ENCODE data around the gene HRCT1.
A peak's percentile ranks its signal among the peaks of the same experiment; 100 is the strongest.
"Not testable (repeated sequence)": the region's sequence is repeated elsewhere in the genome, so short reads cannot be mapped to it uniquely, and the experiment has no call there.

Gene HRCT1

DNA sequence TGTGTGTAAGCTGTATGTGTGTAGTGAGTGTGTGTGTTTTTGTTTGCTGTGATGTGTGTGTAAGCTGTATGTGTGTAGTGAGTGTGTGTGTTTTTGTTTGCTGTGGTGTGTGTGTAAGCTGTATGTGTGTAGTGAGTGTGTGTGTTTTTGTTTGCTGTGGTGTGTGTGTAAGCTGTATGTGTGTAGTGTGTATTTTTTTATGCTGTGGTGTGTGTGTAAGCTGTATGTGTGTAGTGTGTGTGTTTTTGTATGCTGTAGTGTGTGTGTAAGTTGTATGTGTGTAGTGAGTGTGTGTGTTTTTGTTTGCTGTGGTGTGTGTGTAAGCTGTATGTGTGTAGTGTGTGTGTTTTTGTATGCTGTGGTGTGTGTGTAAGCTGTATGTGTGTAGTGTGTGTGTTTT, 7.4 kb downstream of the HRCT1 start:
- H3K27ac ChIP-seq, H3K4me3 ChIP-seq: not testable (repeated sequence)

DNA sequence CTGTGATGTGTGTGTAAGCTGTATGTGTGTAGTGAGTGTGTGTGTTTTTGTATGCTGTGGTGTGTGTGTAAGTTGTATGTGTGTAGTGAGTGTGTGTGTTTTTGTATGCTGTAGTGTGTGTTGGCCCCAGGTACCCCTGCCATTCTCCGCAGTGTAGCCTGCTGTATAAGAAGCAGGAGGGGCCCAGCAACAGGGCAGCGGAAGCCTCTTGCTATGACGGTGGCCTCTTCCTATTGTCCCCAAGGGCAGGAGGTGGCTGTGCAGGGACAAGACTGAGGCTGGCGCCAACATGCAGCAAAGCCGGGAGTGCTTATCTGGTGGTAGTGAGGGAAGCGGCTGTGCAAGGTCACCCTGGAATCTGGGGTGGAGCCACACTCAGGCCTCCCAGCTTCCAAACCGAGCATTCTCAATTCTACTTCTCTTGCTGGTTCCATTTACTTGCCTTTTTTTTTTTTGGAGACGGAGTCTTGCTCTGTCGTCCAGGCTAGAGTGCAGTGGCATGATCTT, 8.4 kb downstream of the HRCT1 start:
- no peak overlapping the region for H3K4me3 ChIP-seq
- H3K27ac ChIP-seq: peak overlapping the region in 7 of 21 experiments; percentile 1 to 76 (median 46)

DNA sequence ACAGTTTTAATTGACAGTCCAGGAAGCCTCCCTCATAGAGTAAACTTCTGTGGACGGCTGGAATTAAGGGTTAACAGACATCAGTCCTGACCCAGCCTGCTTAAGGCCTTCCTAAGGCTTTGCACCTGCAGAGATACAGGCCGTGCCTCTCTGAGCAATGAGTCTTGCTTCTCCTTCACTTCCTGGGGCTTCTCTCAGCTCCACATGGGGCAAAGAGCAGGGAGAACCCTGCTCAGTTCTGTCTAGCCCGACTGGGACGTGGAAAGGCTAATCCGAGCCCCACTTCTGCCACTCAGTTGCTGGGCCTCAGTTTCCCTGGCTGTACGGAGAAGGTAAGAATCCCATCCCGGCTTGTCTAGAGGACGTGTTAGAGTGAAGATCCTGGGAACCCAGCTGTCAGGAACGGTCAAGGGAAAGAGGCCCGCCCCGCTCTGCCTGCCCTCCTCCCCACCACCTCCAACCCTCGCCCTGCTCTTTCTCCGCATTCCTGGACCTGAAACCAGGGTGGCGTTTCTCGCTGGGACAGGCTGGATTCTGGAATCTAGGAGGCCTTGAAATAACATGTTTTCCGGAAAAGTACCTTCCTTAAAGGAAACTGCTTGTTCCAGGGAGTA, 9.8 kb downstream of the HRCT1 start:
- no peak overlapping the region for H3K4me3 ChIP-seq
- H3K27ac ChIP-seq: peak overlapping the region in 5 of 21 experiments; percentile 31 to 76 (median 52)

DNA sequence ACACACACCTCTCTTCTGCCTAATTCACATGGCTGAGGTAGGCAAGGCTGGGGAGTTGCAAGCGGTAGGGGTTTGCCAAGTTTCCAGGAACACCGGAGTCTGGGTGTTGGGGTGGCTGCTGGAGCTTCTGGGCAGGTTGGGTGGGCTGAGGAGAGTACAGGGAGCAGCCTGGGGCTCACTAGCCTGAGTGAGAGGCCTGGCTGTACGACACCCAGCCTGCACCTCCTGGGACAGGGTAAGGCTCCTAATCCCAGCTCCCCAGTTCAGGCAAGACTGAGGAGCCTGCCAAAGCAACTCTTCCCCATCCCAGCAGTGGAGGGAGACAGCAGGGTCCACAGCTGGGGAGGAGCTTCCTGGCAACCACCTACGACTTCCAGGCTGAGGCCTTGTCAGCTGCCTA, 11.3 kb downstream of the HRCT1 start:
- no peak overlapping the region for H3K4me3 ChIP-seq
- peak overlapping the region in 9 of 21 experiments; percentile 14 to 76 (median 36) for H3K27ac ChIP-seq

DNA sequence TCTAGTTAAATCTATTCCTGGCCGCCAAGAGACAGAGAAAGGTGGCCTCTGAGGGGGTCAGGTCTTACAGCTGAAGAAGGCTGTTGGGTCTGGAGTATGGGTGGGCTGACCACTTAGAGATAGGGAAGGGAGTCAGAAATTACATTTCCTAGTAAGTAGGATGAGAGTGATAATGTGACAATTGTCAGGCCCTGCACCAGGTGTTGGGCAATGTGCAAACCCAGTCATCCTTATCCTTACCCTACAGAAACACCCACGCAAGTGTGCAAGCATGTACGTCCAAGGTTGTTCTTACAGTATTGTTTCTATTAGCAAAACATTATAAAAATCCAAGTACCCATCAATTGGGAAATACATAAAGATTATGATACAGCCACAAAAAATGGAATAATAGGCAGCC, 12.8 kb downstream of the HRCT1 start:
- H3K27ac ChIP-seq: peak overlapping the region in 5 of 21 experiments; percentile 16 to 76 (median 46)
- no peak overlapping the region for H3K4me3 ChIP-seq

DNA sequence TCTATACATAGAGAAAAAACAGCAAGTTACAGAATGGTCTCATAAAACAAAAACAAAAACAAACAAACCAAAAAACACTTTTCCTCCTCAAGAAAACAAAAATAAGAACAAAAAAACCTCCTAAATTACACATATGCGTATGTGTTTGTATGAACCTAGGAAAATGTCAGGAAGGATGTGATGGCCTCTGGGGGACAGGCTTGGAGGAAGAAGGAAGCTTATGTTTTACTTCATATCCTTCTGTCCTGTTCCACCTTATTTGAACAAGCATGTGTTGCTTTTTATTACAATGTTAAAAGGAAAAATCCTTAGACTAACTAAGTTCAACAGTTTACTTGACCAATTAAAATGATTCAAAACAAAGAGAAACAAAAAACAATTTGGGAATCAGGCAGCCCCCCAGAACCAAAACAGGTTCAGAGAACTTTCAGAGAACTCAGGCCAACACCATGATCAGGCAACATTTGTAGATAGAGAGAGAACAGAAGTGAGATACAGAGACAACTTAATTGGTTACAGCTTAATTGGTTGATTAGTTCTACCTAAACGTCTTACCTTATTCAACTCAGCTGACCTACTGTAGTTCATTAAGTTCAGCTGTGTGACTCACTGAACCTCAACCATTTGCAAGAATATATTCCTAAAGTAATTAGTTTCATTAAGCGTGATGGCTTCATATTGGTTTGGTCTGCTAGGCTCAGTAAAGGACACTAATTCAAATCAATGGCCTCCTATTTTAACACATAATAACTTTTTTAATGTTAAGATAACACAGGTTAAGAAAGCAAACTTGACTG, 13.4 kb downstream of the HRCT1 start:
- Histone ChIP-seq H3K4me3 (no peak overlapping the region), H3K27ac (peak overlapping the region in 8 of 21 experiments; percentile 2 to 77 (median 40))

DNA sequence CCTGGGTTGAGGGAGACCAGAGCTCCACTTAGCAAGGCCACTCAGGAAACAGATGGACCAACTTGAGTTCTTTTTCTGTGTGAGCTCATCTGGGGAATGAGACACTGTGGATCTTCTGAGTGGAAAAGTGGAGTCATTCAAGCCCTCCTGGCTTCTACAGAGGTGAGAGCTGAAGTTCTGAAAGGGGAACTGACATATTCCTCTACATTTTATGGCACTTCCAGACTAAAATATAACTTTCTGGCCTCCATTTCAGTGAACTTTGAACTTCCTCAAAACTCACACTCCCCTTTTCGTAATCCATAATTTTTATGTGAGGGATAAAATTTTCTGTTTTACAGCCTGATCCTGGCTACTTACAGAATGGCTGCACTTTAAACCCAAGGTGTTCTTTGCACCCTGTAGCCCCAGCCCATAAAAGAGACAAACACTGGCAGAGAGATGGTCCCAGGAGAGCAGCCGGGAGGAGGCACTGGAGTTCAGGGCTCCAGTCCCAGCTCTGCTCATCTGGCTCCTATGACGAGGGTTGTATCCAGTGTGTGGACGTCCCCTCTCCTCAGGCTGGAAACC, 14.1 kb downstream of the HRCT1 start:
- Histone ChIP-seq H3K27ac (peak overlapping the region in 8 of 21 experiments; percentile 2 to 77 (median 40)), H3K4me3 (no peak overlapping the region)

DNA sequence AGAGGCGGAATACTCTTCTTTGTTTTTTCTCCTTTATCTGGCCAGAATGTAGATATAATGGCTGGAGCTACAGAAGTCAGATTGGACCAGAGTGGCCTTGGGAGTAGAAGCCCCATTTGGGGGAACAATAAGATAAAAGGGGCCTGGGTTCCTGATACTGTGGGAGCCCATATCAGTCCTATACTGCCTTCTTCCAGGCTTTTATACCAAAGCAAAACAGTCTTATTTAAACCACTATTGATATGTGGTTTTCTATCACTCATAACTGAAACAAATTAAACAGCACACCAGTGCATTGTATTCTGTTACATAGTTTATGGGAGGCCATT, 17.6 kb downstream of the HRCT1 start:
- peak overlapping the region in 14 of 21 experiments; percentile 0 to 75 (median 52) for H3K27ac ChIP-seq
- H3K4me3 ChIP-seq: no peak overlapping the region

DNA sequence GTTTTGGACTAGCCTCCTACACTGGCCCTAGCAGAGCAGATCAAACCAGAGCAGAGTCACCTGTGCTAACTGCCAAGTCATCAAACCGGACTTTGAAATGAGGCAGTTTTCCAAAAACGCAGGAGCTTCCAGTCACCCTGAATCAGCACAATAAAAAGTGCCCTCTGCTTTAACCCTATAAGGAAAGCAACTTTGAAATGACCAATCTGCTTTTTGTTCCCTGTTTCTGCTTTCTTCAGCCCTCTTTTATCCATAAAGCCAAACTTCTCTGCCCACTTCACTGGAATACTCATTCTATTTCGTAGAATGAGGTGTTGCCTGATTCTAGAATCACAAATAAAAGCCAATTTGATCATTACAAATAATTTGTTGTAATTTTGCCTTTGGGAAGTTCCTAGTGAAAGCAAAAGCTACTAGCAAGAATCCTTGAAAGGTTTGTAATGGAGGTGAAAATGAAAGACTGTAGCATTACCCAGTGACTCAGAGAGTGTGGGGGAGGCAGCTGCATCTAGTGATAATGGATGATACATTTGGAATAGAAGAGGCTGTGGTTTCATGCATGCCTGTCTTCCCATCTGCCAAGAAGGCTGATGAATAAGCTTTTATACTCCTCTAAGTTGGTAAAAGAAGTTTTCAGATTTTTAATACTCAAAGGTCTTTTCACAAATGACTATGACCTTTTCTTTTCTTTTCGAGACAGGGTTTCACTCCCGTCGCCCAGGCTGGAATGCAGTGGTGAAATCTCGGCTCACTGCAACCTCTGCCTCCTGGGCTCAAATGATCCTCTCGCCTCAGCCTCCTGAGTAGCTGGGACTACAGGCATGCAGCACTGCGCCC, 18.1 kb downstream of the HRCT1 start:
- Histone ChIP-seq H3K27ac (peak overlapping the region in 16 of 21 experiments; percentile 0 to 75 (median 52)), H3K4me3 (no peak overlapping the region)

DNA sequence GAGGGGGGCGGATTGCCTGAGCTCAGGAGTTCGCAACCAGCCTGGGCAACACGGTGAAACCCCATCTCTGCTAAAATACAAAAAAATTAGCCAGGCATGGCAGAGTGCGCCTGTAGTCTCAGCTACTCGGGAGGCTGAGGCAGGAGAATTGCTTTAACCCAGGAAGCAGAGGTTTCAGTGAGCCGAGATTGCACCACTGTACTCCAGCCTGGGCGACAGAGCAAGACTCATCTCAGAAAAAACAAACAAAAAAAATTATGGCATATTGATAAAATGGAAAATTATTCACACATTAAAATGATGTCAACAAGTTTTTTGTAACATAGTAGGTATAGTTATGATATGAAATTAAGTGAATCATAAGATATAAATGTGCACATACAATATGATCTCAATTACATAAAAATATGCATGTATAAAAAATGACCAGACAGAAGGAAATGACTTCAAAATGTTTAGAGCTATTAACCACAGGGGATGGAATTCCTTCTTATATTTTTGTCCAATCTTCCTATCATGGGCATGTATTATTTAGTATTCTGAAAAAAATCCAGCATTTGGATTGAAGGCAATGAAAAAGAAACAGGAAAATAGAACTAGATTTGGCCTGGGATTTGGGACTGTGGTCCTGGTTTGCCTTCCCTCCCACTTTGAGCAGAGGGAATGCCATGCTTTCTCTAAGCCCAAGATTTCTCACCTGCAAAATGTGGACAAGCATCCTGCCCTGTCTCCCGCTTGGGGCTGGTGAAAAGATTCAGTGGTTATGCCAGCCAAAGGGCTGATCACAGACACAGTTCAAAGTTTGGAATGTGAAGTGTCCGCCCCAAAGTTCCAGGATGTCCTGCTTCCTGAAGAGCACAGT, 22.8 kb downstream of the HRCT1 start:
- Histone ChIP-seq H3K27ac (peak overlapping the region in 2 of 21 experiments; percentile 11 to 18), H3K4me3 (no peak overlapping the region)

DNA sequence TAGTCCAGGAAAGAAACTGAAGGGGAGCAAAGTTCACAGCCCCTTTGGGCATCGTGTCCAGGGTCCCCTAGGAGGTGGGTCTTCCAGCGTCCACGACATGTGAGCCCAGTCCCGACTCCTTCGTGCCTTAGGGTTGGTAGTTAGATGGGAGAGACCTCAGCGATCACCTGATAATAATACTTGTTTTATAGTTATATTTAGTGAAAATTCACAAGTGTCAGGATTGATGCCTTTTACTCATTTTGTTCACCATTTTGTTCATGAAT, 23.4 kb downstream of the HRCT1 start:
- peak overlapping the region in 2 of 21 experiments; percentile 11 to 18 for H3K27ac ChIP-seq

DNA sequence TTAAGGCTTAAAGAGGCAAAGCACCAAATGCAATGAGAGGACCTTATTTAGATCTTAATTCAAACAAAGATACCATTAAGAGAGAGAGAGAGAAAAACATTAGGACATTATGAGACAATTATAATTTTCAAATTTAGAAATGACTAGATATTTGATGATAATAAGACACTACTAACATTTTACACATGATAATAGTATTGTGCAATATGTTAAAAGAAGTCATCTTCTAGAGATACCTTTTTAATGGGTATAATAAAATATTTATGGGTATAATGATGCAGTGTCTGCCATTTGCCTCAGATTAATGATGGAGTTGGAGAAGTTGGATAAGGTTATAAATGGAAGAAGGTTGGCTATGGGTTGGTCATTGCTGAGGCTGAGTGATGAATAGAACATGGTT, 24.5 kb downstream of the HRCT1 start:
- Histone ChIP-seq H3K4me3 (no peak overlapping the region), H3K27ac (no peak overlapping the region)

More for the DNA sequence above, 23.4 kb downstream of the HRCT1 start:
- H3K4me3 ChIP-seq: no peak overlapping the region

DNA sequence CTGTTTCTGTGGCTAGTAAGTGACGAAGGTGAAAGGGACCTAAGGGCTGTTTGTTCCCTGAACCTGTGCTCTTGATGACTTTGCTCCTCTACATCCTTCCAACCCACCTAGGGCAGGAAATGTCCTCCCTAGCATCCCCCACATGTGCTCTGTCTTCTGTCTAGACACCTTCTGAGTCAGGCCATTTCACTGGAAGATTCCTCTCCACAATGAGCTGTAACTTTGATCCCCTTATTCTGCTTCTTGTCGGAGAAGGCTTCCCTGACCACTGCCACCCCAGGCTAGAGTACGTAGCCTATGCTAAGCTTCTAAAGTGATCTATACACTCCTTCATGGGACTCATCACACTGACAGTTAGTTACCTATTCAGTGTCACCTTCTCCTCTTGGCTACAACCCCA, 25.0 kb downstream of the HRCT1 start:
- H3K4me3 ChIP-seq: no peak overlapping the region
- H3K27ac ChIP-seq: no peak overlapping the region

DNA sequence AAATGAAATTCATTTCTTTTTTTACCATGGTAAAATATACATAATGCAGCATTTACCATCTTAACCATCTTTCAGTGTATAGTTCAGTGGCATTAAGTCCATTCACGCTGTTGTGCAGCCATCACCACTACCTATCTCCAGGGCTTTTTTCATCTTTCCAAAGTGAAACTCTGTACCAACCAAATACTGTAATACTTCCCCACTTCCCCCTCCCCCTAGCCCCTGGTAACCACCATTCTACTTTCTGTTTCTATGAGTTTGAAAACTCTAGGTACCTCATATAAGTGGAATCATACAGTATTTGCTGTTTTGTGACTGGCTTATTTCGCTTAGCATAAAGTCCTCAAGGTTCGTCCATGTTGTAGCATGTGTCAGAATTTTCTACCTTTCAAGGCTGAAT, 26.7 kb downstream of the HRCT1 start:
- no peak overlapping the region for H3K4me3 ChIP-seq
- H3K27ac ChIP-seq: no peak overlapping the region

DNA sequence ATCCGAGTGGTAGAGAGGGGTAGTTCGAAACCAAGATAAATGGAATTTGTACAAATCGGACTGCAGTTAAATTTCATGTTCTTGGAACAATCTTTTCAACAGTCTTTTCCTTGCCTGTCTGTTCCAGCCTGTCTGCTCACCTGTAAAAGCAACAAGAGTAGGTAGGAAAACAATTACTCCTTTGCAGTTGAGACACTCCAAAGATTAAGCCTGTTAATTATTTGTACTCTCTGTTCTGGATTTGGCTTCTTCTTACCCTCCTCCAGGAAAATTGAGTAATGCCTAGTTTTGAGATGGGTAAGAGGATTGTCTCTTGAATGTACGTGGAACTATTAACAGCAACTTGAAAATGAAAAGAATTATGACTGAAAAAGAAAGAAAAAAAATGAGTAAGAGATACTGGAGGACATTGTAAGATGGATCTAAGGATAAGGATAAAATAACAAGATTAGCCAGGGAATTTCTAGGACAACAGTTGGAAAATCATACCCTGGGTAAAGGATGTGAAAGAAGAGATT, 27.6 kb downstream of the HRCT1 start:
- Histone ChIP-seq H3K27ac (no peak overlapping the region), H3K4me3 (no peak overlapping the region)

DNA sequence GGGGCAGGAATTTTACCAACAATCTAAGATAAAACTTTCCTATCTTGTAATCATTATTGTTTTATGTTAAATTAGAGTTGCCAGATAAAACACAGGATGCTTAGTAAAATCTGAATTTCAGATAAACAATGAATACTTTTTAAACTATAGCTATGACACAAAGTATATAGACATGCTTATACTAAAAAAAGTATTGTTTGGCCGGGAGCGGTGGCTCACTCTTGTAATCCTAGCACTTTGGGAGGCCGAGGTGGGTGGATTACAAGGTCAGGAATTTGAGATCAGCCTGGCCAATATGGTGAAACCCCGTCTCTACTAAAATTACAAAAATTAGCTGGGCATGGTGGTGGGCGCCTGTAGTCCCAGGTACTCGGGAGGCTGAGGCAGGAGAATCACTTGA, 28.1 kb downstream of the HRCT1 start:
- not testable (repeated sequence) for H3K27ac ChIP-seq, H3K4me3 ChIP-seq

DNA sequence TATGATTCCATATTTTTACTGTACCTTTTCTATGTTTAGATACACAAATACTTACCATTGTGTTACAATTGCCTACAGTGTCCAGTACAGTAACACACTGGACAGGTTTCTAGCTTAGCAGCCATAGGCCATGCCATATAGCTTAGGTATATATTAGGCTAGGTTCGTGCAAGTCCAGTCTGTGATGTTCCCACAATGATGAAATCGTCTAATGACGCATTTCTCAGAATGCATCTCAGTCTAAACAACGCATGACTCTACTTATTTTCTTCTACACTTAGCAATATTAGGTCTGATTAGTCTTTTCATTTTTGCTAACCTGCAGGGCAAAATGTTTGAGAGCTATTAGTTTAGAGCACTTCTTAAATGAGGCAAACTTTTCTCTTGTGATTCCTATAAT, 29.3 kb downstream of the HRCT1 start:
- H3K4me3 ChIP-seq: no peak overlapping the region
- no peak overlapping the region for H3K27ac ChIP-seq

DNA sequence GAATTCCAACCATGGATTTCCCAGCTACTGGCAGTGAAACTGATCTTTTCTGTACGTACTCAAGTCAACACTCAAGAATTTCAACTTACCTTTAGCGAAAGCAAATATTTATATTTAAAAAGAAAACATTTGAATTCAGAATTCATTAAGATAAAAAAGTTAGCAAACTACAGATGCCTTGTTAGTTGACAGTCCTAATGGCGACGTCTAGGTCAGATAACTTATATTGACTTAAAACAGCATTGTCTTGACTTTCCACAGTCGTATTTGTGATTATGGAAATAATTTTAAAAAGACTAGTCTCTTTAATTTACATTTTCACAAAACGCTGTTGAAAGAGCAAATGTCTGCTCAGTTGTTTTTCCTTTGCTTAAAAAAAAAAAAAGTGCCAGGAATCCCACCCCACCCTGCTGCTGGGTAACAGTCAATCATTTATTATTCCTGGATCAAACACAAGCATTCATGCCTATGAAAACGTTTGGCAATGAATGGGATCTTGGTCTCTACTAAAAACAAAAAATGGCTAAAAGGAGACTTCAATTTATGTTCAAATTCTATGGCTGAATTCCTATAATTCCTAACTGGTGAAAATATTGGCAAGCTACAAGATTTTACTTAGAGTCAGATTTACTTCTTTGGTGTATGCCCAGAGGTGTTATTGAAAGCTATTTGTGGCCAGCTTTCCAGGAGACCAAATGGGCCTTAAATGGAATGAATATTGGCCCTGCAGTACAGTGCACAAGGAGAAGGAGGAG, 29.9 kb downstream of the HRCT1 start:
- H3K27ac ChIP-seq: no peak overlapping the region
- no peak overlapping the region for H3K4me3 ChIP-seq

Data from skin epidermis (tissue), 12 donors.